DND-41 (cell line): ENCODE measurements around the gene HSPA12A.

Experiments used
- ATAC-seq: fragments of 200-7000 bp; cut with Tn5 transposase; 3 replicates; pipeline ENCODE4 v1.9.1; 2021; ENCODE audit warnings: low read depth; ENCODE audit not compliant: insufficient read depth
- DNase-seq: peaks from one replicate; pipeline ENCODE4 v3.0.0-alpha.2; 2020
- H2AFZ ChIP-seq: 2 replicates; pipeline ENCODE4 v1.6.0; 2012; ENCODE audit warnings: low read depth, low read length
- H3K27ac ChIP-seq: 2 replicates; pipeline ENCODE4 v1.5.1; 2012; ENCODE audit warnings: low read length, inconsistent platforms
- H3K27me3 ChIP-seq: fragments of 200-600 bp; sonication (generic); 2 replicates; pipeline ENCODE4 v1.6.0; 2012; ENCODE audit warnings: low read length, mild to moderate bottlenecking, inconsistent platforms; ENCODE audit not compliant: insufficient read depth, poor library complexity
- H3K36me3 ChIP-seq: 2 replicates; pipeline ENCODE4 v1.5.1; 2012; ENCODE audit warnings: low read length, inconsistent platforms; ENCODE audit not compliant: insufficient read depth
- H3K4me1 ChIP-seq: 2 replicates; pipeline ENCODE4 v1.5.1; 2012; ENCODE audit warnings: mild to moderate bottlenecking, low read length; ENCODE audit not compliant: insufficient read depth
- H3K4me2 ChIP-seq: 2 replicates; pipeline ENCODE4 v1.6.0; 2012; ENCODE audit warnings: mild to moderate bottlenecking, moderate library complexity, low read length, inconsistent platforms; ENCODE audit not compliant: insufficient read depth
- H3K4me3 ChIP-seq, 2 experiments: fragments of 200-600 bp in 1 of 2; shearing (Covaris generic) in 1 of 2; 2 replicates each; pipeline ENCODE4 v1.5.1; 2012 to 2016; ENCODE audit warnings: inconsistent platforms in 2 of 2, low read length in 2 of 2, mild to moderate bottlenecking in 2 of 2, low read depth in 1 of 2, moderate library complexity in 1 of 2
- H3K79me2 ChIP-seq: 2 replicates; pipeline ENCODE4 v1.6.0; 2012; ENCODE audit warnings: low read length, inconsistent platforms; ENCODE audit not compliant: insufficient read depth
- H3K9ac ChIP-seq: 2 replicates; pipeline ENCODE4 v1.6.0; 2012; ENCODE audit warnings: low read depth, mild to moderate bottlenecking, inconsistent platforms, low read length, moderate library complexity
- H3K9me3 ChIP-seq: 2 replicates; pipeline ENCODE4 v1.5.1; 2012; ENCODE audit warnings: low read length, moderate library complexity, mild to moderate bottlenecking, inconsistent platforms; ENCODE audit not compliant: insufficient read depth, severe bottlenecking
- H4K20me1 ChIP-seq: 2 replicates; pipeline ENCODE4 v1.6.0; 2012; ENCODE audit warnings: low read length; ENCODE audit not compliant: insufficient read depth
- CTCF ChIP-seq: IDR thresholded peaks from 2 replicates; pipeline ENCODE4 v1.5.1; 2012; ENCODE audit warnings: borderline replicate concordance, low read length, moderate library complexity, mild to moderate bottlenecking; ENCODE audit not compliant: poor library complexity, severe bottlenecking; ENCODE audit errors: extremely low read depth
- EZH2 ChIP-seq: IDR thresholded peaks from 3 replicates; pipeline ENCODE4 v1.6.1; 2012; ENCODE audit warnings: borderline replicate concordance, low read depth, mild to moderate bottlenecking, moderate library complexity, low read length, inconsistent platforms; ENCODE audit not compliant: severe bottlenecking

Gene HSPA12A

GRCh38 chr10:116672891-116673290, 69.5 kb downstream of the HSPA12A start:
- no peaks in the 10 kb centered on the region for H4K20me1 ChIP-seq
- no peak overlapping the region for H3K4me3 ChIP-seq
- H2AFZ ChIP-seq = no peak overlapping the region
- H3K4me1 ChIP-seq = no peaks in the 10 kb centered on the region
- H3K27ac ChIP-seq = no peak overlapping the region
- H3K9me3 ChIP-seq = no peaks in the 10 kb centered on the region
- H3K36me3 ChIP-seq = no peaks in the 10 kb centered on the region
- no peak overlapping the region for H3K4me2 ChIP-seq
- H3K9ac ChIP-seq = no peak overlapping the region
- no peaks in the 10 kb centered on the region for H3K27me3 ChIP-seq
- H3K79me2 ChIP-seq = no peaks in the 10 kb centered on the region
- TF ChIP-seq EZH2 (no peak), CTCF (no peak)
- ATAC-seq (no peak), DNase-seq (no peak)

DNA sequence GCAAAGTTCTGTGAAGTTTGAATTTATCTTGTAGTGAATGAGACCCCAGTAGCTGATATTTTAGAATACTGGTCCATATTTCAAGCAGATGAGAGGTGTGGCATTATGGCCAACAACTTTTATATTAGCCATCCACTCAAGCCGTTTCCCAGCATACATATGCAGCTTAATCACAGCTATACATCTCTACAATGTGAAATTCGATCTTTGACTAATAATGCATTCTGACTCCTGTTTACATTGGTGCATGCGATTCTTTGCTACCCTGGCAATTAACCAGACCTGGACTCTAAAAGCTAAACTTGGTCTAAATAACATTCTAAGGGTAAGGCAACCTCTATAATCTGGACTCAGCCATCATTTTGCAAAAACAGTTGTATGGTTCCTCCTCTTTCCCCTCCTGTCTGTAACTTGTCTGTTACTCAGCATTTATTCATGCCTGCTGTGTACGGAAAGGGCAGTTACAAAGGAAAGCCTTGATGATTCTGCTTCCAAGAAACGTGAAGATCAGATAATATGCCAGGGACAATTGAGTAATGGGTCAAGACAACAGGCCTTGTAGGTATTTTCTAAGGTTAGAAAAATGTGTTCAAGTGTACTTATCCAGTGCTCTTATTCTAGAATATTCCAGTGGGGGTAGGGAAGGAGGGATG, 71.0 kb downstream of the HSPA12A start:
- Histone ChIP-seq H3K4me3 (no peak overlapping the region), H3K9me3 (no peaks in the 10 kb centered on the region), H3K27me3 (no peaks in the 10 kb centered on the region), H4K20me1 (no peaks in the 10 kb centered on the region), H3K4me2 (no peak overlapping the region), H3K27ac (no peak overlapping the region), H2AFZ (no peak overlapping the region), H3K79me2 (no peaks in the 10 kb centered on the region), H3K4me1 (no peaks in the 10 kb centered on the region), H3K9ac (no peak overlapping the region), H3K36me3 (no peaks in the 10 kb centered on the region)
- ATAC-seq = no peak
- TF ChIP-seq EZH2 = no peak
- no peak for TF ChIP-seq CTCF
- DNase-seq = no peak

DNA sequence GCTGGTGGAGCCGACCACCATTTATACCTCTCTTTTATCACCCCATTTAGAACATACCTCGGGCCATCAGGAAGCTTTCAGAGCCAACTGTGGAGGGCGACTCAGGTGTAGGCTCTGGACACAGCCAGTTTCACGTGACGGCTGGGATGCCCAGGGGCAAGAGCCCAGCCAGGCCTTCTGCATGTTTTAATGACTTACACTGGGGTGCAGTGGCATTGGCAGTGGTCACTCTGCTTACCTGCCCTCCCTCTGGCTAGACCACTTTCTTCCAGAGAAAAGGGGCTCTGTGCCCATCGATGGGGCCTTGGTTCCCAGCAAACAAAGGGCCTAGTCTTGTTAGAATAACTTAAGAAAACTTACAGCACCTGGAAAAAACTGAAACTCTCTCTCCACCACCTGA, 71.7 kb downstream of the HSPA12A start:
- TF ChIP-seq CTCF = no peak
- no peak for TF ChIP-seq EZH2

More for the DNA sequence above, 71.7 kb downstream of the HSPA12A start:
- no peak for DNase-seq
- Histone ChIP-seq H3K79me2 (no peaks in the 10 kb centered on the region), H3K4me3 (no peak overlapping the region), H3K4me2 (no peak overlapping the region), H3K27me3 (no peaks in the 10 kb centered on the region), H4K20me1 (no peaks in the 10 kb centered on the region), H3K27ac (no peak overlapping the region), H3K9ac (no peak overlapping the region), H2AFZ (no peak overlapping the region), H3K4me1 (no peaks in the 10 kb centered on the region), H3K36me3 (no peaks in the 10 kb centered on the region), H3K9me3 (no peaks in the 10 kb centered on the region)
- ATAC-seq = no peak
